GM19395 (cell line): ENCODE measurements around the gene ATXN7L3B.
A peak's percentile ranks its signal among the peaks of the same experiment; 100 is the strongest.
"Not testable (repeated sequence)": the region's sequence is repeated elsewhere in the genome, so short reads cannot be mapped to it uniquely, and the experiment has no call there.

Experiments
- ATAC-seq: cut with Tn5 transposase; IDR thresholded peaks from one replicate; pipeline ENCODE4 v1.9.1; 2021; ENCODE audit warnings: mild to moderate bottlenecking, moderate library complexity; ENCODE audit not compliant: unreplicated experiment

Gene ATXN7L3B

GRCh38 chr12:74537707-74538385 is at the start of gene ATXN7L3B:
Gene ATXN7L3B (plus strand): TSS chr12:74537835. CDS start chr12:74538113, 278 bp downstream.
- peak; percentile 96 for ATAC-seq

GRCh38 chr12:74488134-74488533 is 49.5 kb upstream of the ATXN7L3B start:
- peak; percentile 35 for ATAC-seq

DNA sequence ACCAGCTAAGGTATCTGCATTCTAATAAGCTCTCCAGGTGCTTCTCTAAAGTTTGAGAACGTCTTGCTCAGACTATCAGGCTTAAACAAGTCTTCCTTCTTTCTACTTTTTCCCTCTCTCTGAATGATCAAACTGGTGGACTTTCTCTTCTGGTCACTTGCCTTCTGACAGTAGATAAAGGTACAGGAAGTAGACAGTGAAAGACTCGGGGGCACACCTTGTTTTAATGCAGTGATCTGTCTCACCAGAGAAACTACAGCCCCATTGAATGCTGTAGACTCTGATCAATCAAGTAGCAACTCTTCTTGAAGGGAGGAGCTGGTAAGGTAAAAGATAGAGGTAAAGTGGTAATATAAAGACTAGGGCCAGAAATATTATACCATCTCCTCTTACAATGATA is 48.1 kb upstream of the ATXN7L3B start:
- ATAC-seq = no peak

- ATAC-seq = peak; percentile 87
These were observed 47.1 kb upstream of the ATXN7L3B start for GRCh38 chr12:74490390-74491064.

DNA sequence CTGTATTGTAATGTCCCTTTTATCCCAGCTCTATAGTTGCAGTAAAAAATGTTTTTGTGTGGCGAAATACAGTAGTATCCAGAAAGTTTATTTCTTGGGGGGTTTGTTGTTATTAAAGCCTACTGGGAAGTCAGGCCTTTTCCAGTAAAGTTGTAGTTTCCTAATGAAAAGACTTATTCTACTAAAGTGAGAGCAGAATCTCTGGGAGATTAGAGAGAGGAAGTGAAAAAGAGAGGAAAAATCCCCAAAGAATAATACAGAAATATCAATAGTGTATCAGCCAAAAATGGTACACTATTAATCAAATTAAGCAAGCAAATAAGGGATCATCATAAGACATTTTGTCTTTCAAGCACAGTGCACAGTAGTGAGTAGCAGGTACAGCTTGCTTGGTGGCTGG is 46.3 kb upstream of the ATXN7L3B start:
- ATAC-seq = no peak

GRCh38 chr12:74499192-74499591 is 38.4 kb upstream of the ATXN7L3B start:
- ATAC-seq = no peak

GRCh38 chr12:74508873-74509657 is 28.6 kb upstream of the ATXN7L3B start:
- ATAC-seq = not testable (repeated sequence)

DNA sequence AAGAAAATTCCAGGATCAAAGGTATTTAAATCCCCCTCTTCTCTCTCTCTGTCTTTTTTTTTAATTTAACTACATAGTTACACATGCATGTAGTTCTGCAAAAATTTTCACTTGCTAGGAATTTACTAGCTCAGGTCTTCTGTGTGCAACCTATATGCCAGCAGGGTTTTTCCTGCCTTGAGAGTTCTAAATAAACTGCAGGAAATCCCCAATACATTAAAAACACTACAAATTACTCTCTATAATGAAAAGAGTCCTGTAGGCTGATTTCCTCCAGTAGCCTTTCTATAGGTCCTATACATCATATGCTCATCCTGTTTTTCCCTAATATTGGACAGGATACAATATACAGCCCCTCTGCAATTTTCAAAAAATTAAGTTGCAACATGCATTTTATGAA is 27.7 kb upstream of the ATXN7L3B start:
- ATAC-seq = no peak

DNA sequence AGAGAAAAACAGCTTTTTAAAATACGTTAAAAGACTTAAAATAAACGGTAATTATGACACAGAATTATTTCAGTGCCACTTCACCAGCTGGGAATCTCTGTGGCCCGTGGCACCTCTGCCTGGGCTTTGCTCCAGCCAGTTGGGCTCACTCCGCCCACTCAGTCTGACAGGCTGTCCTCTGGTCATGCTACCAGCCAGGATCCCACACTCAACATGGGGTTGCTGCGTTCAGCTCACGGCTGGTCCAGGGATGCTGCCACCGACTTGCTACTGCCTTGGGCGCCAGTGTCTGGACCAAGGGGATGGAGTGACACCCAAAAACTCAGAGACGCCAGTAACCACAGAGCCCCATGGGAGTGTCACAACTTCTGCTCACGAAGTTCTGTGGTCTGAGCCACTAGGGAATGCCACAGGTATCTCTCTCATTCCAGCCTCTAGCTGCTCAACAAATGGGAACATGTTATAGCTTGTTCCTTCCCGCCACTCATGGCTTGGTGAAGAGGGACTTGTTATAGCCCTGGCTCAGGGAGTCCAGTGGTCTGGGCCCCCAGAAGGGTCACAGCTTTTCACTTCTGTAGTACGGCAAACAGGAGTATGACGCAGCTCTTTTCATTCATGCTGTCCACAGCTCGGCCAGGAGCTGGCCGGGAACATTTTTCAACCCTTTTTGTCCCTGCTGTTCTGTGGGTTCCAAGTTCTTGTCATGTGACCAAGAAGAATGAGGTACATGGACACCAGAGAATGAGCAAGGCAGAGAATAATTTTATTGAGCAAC is 23.4 kb upstream of the ATXN7L3B start:
- no peak for ATAC-seq

DNA sequence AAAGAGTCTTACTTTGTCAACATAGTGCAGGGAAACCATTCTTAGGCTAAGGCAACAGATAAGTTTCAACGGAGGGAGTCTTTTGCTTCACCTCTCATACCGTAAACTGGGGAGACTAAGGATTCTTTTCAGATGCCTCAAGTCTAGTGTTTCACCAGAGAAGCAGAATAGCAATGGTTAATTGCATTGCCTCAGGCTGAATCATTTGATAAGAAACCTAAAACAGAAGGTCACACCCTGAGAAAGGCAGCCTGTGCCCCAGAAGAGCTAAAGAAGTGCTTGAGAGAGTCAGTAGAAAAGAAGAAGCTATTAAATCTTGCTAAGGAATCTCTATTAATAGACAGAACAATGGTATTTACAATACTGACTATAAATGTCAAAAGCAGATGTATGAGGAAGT is 21.8 kb upstream of the ATXN7L3B start:
- no peak for ATAC-seq

GRCh38 chr12:74526535-74526934 is 11.1 kb upstream of the ATXN7L3B start:
- ATAC-seq = no peak

- ATAC-seq = no peak
These were observed 10.1 kb upstream of the ATXN7L3B start for GRCh38 chr12:74527491-74527890.

DNA sequence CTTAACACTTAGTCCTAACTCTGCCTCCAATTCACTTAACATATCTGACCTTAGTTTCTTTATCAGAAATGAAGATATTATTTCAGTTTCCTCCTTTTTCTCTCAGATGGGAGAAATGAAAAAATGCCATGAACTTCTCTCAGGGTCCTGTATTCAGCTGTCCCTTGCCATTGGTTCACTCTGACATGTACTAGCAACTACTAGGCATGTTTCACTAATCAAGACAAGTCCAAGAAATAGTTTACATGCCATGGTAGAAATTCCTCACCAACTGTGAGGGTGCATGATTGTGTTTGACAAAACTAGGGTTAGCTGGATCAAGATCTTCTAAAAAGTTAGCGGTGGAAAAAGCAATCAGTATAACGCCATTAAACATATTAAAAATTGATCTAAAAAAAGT is 7.0 kb upstream of the ATXN7L3B start:
- no peak for ATAC-seq

DNA sequence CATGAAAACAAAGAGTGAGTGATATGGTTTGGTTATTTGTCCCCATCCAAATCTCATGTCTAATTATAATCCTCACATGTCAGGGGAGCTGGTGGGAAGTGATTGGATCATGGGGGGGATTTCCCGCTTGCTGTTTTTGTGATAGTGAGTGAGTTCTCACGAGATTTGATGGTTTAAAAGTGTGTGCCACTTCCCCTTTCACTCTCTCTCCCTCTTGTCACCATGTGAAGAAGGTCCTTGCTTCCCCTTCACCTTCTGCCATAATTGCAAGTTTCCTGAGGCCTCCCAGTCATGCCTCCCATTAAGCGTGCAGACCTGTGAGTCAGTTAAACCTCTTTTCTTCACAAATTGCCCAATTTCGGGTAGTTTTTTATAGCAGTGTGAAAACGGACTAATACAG is 2.1 kb upstream of the ATXN7L3B start:
- no peak for ATAC-seq

- peak; percentile 74 for ATAC-seq
These were observed 419 bp upstream of the ATXN7L3B start for GRCh38 chr12:74537126-74537706.

- ATAC-seq = peak; percentile 26
These were observed 1.0 kb downstream of the ATXN7L3B start for GRCh38 chr12:74538491-74539258.

DNA sequence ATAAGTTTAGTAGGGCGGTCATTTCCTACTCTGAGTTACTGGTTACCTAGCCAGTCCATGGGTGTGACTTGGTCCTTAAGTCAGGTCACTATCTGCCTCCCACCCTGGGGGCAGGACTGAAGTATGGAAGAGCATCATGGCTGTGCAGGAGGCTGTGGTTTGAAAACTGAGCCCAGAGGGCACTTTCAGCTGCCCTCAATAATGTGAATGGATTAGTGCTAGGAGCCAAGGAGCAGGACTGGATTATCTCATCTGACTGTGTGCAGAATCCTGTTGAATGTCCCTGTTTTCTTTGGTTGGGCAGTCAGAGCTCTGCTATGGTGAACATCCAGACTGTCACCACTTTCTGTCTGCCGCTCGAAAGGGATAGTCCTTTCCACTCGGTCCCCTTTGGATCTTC is 1.6 kb downstream of the ATXN7L3B start:
- ATAC-seq = no peak

- ATAC-seq = no peak
These were observed 2.3 kb downstream of the ATXN7L3B start for GRCh38 chr12:74539765-74540526.

DNA sequence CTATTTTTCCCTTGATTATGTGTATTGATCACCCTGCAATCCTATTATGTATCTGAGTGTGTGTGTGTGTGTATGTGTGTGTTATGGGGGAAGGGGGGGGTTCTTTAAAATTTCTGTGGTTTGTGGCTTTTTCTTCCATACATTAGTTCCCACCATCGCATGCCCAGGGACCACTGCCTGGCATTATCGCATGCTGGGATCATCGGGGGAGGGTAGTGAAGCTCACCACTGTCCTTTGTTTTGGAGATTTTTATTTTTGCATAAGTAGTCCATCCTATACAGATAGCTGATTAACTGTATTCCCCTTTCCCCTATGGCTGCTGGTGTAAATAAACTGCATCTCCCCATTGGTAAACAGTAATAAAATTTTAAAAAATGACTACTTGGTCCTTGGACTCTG is 3.4 kb downstream of the ATXN7L3B start:
- ATAC-seq = no peak
